K562 (cell line): ENCODE measurements around the gene WDR70. TPM values are rescaled to one million over a fixed set of nuclear protein-coding genes. Genes with fewer than 3 reads are reported as not detected.

Experiments used
- ATAC-seq: fragments of 200-7000 bp; cut with Tn5 transposase; 3 replicates; pipeline ENCODE4 v1.9.1; 2020; ENCODE audit warnings: moderate library complexity
- BruUV-seq: library from RNA; stranded (reverse); fragments of 400-500 nt; replicated peaks from 2 replicates; lab custom pipeline; 2021; lab: Mats Ljungman, UMichigan
- CTCF ChIA-PET: fragments of 300-600 bp; formaldehyde crosslinking; extraction: SDS; loops from one replicate; lab custom pipeline; 2021; ENCODE audit warnings: low intra/inter-chr PET ratio; lab: Yijun Ruan, JAX
- POLR2A ChIA-PET: fragments of 300-600, 350-650 bp; sonication (Branson Sonifier 250); formaldehyde crosslinking; extraction: SDS; loops from one replicate; lab custom pipeline; 2021; ENCODE audit warnings: antibody characterized with exemption, inconsistent platforms; lab: Yijun Ruan, JAX
- DNase-seq, 4 experiments: peaks; one replicate each; pipeline versions ENCODE4 v3.0.0 to v3.0.0-alpha.2; 2011 to 2018; ENCODE audit warnings: low spot score in 3 of 4, mixed read lengths in 3 of 4; ENCODE audit errors: extremely low read depth in 1 of 4
- FAIRE-seq: peaks from 2 replicates; lab custom pipeline; 2011; peaks lifted over from hg19 to GRCh38; lab: Jason Lieb, UNC
- H2AFZ ChIP-seq: 2 replicates; pipeline ENCODE4 v1.6.0; 2011; ENCODE audit warnings: low read depth, low read length, control low read depth, inconsistent platforms
- H3K27ac ChIP-seq: fragments of 200-600 bp; 3 replicates; pipeline ENCODE4 v1.8.0; 2011; ENCODE audit warnings: low read depth, mild to moderate bottlenecking, control low read depth, inconsistent platforms, low read length, moderate library complexity, mixed read lengths; ENCODE audit errors: extremely low read depth
- H3K27me3 ChIP-seq, 2 experiments: fragments of 300-600 bp in 1 of 2; 2 replicates in 1 of 2; 3 replicates in 1 of 2; pipeline versions ENCODE4 v1.6.0 to v1.8.0; 2011; ENCODE audit warnings: inconsistent platforms in 2 of 2, low read length in 2 of 2, mild to moderate bottlenecking in 1 of 2, mixed read lengths in 1 of 2, moderate library complexity in 1 of 2; ENCODE audit not compliant: control insufficient read depth in 2 of 2, insufficient read depth in 2 of 2
- H3K36me3 ChIP-seq: fragments of 300-600 bp; 3 replicates; pipeline ENCODE4 v1.8.0; 2011; ENCODE audit warnings: mild to moderate bottlenecking, low read length, inconsistent platforms; ENCODE audit not compliant: control insufficient read depth, insufficient read depth
- H3K4me1 ChIP-seq, 2 experiments: fragments of 200-600 bp in 1 of 2; replicated peaks in 1 of 2; 2 replicates in 1 of 2; 3 replicates in 1 of 2; pipeline versions ENCODE4 v1.5.1 to v1.8.0; 2011; ENCODE audit warnings: inconsistent platforms in 2 of 2, low read length in 2 of 2, mild to moderate bottlenecking in 1 of 2, mixed read lengths in 1 of 2, moderate library complexity in 1 of 2; ENCODE audit not compliant: control insufficient read depth in 2 of 2, insufficient read depth in 2 of 2
- H3K4me2 ChIP-seq: 2 replicates; pipeline ENCODE4 v1.6.1; 2011; ENCODE audit warnings: low read length, control low read depth, inconsistent platforms, mixed read lengths; ENCODE audit not compliant: insufficient read depth
- H3K4me3 ChIP-seq: fragments of 200-600 bp; sonication (generic), shearing (Covaris generic); 2 replicates; pipeline ENCODE4 v1.5.1; 2016; ENCODE audit warnings: control low read depth, inconsistent platforms
- H3K79me2 ChIP-seq: fragments of 200-600 bp; 3 replicates; pipeline ENCODE4 v1.8.0; 2011; ENCODE audit warnings: low read length, inconsistent platforms; ENCODE audit not compliant: control insufficient read depth, insufficient read depth
- H3K9ac ChIP-seq, 2 experiments: 2 replicates each; pipeline versions ENCODE4 v1.6.0 to v1.6.1; 2011; ENCODE audit warnings: low read depth in 2 of 2, low read length in 2 of 2, control low read depth in 1 of 2, inconsistent platforms in 1 of 2, mild to moderate bottlenecking in 1 of 2, mixed read lengths in 1 of 2; ENCODE audit not compliant: insufficient read depth in 1 of 2
- H3K9me1 ChIP-seq: one replicate; pipeline ENCODE4 v1.6.0; 2011; ENCODE audit warnings: inconsistent platforms, mild to moderate bottlenecking, low read length, moderate library complexity; ENCODE audit not compliant: control insufficient read depth, insufficient read depth
- H3K9me3 ChIP-seq: replicated peaks from 2 replicates; pipeline ENCODE4 v1.5.1; 2011; ENCODE audit warnings: low read depth, low read length, inconsistent platforms; ENCODE audit not compliant: control insufficient read depth, insufficient read depth
- H4K20me1 ChIP-seq: replicated peaks from 2 replicates; pipeline ENCODE4 v1.6.1; 2011; ENCODE audit warnings: low read length, inconsistent platforms, mixed read lengths; ENCODE audit not compliant: control insufficient read depth, insufficient read depth
- C11orf30 ChIP-seq: fragments of 450-650 bp; IDR thresholded peaks from 2 replicates; pipeline ENCODE4 v1.6.1; 2016; ENCODE audit warnings: low read depth, mild to moderate bottlenecking
- CEBPZ ChIP-seq: fragments of 150-350 bp; IDR thresholded peaks from 2 replicates; pipeline ENCODE4 v1.6.1; 2014; ENCODE audit warnings: low read depth, mild to moderate bottlenecking, low read length, borderline replicate concordance
- CHD1 ChIP-seq: fragments of 200-600 bp; sonication (generic); IDR thresholded peaks from one replicate; pipeline ENCODE4 v1.6.1; 2012; ENCODE audit warnings: mild to moderate bottlenecking, moderate library complexity, low read length, inconsistent platforms
- EP300 ChIP-seq: IDR thresholded peaks from 2 replicates; pipeline ENCODE4 v1.6.1; 2012; ENCODE audit warnings: low read length, improper control_type of control experiment
- FOSL1 ChIP-seq: fragments of 200-800 bp; sonication (Bioruptor generic); conservative IDR thresholded peaks from 2 replicates; pipeline ENCODE4 v1.6.1; 2016; ENCODE audit warnings: missing genetic modification characterization, missing compliant biosample characterization
- MAFF ChIP-seq: IDR thresholded peaks from 2 replicates; pipeline ENCODE4 v1.6.1; 2012; ENCODE audit warnings: low read length, improper control_type of control experiment
- MBD2 ChIP-seq: sonication (generic); IDR thresholded peaks from 2 replicates; pipeline ENCODE4 v1.6.1; 2016; ENCODE audit warnings: low read depth, borderline replicate concordance
- NEUROD1 ChIP-seq: fragments of 150-350 bp; IDR thresholded peaks from 2 replicates; pipeline ENCODE4 v1.6.1; 2014; ENCODE audit warnings: borderline replicate concordance, low read length, low read depth; ENCODE audit not compliant: partially characterized antibody
- NR2F6 ChIP-seq: fragments of 450-650 bp; formaldehyde crosslinking; IDR thresholded peaks from 2 replicates; pipeline ENCODE4 v1.4.0; 2020; ENCODE audit warnings: mild to moderate bottlenecking
- PHB2 ChIP-seq: fragments of 450-650 bp; IDR thresholded peaks from 2 replicates; pipeline ENCODE4 v1.6.1; 2017; ENCODE audit warnings: low read depth
- SOX6 ChIP-seq: fragments of 450-650 bp; IDR thresholded peaks from 2 replicates; pipeline ENCODE4 v1.6.1; 2014; ENCODE audit warnings: mild to moderate bottlenecking
- ZC3H11A ChIP-seq: IDR thresholded peaks from 2 replicates; pipeline ENCODE4 v1.6.1; 2012; ENCODE audit warnings: low read depth, low read length, improper control_type of control experiment
- ZFP30 ChIP-seq: fragments of 250-450 bp; sonication (Bioruptor Pico); IDR thresholded peaks from 2 replicates; pipeline ENCODE4 v1.8.0; 2022; ENCODE audit warnings: moderate library complexity, mild to moderate bottlenecking, inconsistent platforms, borderline replicate concordance
- ZNF143 ChIP-seq: sonication (generic); formaldehyde crosslinking; IDR thresholded peaks from 2 replicates; pipeline ENCODE4 v1.9.0; 2022; ENCODE audit warnings: mild to moderate bottlenecking, missing genetic modification reagents
- ZNF445 ChIP-seq: fragments of 250-450 bp; sonication (Bioruptor Pico); IDR thresholded peaks from 2 replicates; pipeline ENCODE4 v1.4.0; 2020; ENCODE audit warnings: low read depth, mild to moderate bottlenecking, moderate library complexity
- ZNF764 ChIP-seq: fragments of 250-450 bp; sonication (Bioruptor Pico); IDR thresholded peaks from 2 replicates; pipeline ENCODE4 v1.4.0; 2020; ENCODE audit warnings: low read depth, mild to moderate bottlenecking, moderate library complexity
- WGBS: fragments of 100-300 bp; shearing (Covaris generic); methylation state at CpG from one replicate; pipeline ENCODE4 v1.1.6; 2016; ENCODE audit warnings: low coverage, mixed read lengths; ENCODE audit not compliant: insufficient coverage; ENCODE audit errors: missing lambda C conversion rate; 5-methylcytosine and 5-hydroxymethylcytosine counted together
- in situ Hi-C: fragments of 300-500 bp; cut with MboI; formaldehyde crosslinking; loops from 4 replicates; pipeline ENCODE4 v1.15.0; 2018; ENCODE audit warnings: inconsistent platforms, mixed read lengths
- intact Hi-C: fragments of 100-400 bp; cut with micrococcal nuclease; formaldehyde crosslinking; loops from 2 replicates; pipeline ENCODE4 v1.14.2; 2022
- polyA plus RNA-seq, 8 experiments: library from polyadenylated mRNA; depleted of rRNA in 4 of 8; stranded (reverse) in 5 of 8; unstranded in 3 of 8; fragments of >200 nt; fragmentation: Nextera tagmentation in 2 of 8; fragmentation: Illumina TruSeq in 1 of 8; extraction: Ambion mirVana in 2 of 8; extraction: Trizol in 1 of 8; gene quantifications; 2 replicates each; pipeline versions ENCODE4 v1.2.1 to v1.2.3, GENCODE V29; 2011 to 2014; ENCODE audit warnings: inconsistent platforms in 1 of 8, missing spikeins in 1 of 8
- total RNA-seq, 7 experiments: library from RNA; depleted of rRNA in 6 of 7; stranded (reverse); fragments of >200 nt in 6 of 7; fragmentation: Illumina TruSeq in 2 of 7; extraction: Trizol in 2 of 7; gene quantifications; 2 replicates each; pipeline versions ENCODE4 v1.2.1 to v1.2.3, GENCODE V29; 2011 to 2021; ENCODE audit warnings: low replicate concordance in 1 of 7

WDR70 gene
- total and polyA plus RNA-seq, 9 of the 15 experiments (the other 6 are each of a cell fraction or from before 2014, with no cell fraction given) = 16.8 to 46.6 (median 38.8) TPM

- ChIA-PET CTCF (no interaction called here), POLR2A (interaction anchor here (1.1 kb wide), 1 partner anchor 15 kb away, joined by 3 read pairs; no protein-coding TSS in a partner anchor)
- H3K4me2 ChIP-seq = no peak overlapping the region
- BruUV-seq = no TSS peak
- ATAC-seq (no peak), DNase-seq (no peak), FAIRE-seq (no peak)
- H2AFZ ChIP-seq = no peak overlapping the region
- no peaks in the 10 kb centered on the region for H3K79me2 ChIP-seq
- WGBS = 53% methylated on average over 2 of the region's 2 CpGs
- no peak overlapping the region for H3K9ac ChIP-seq
- intact Hi-C loops = no loop called here
- H4K20me1 ChIP-seq = no peaks in the 10 kb centered on the region
- no peak overlapping the region for H3K27ac ChIP-seq
- no peaks in the 10 kb centered on the region for H3K9me1 ChIP-seq
- H3K27me3 ChIP-seq = no peaks in the 10 kb centered on the region
- no peaks in the 10 kb centered on the region for H3K9me3 ChIP-seq
- H3K4me1 ChIP-seq = 0 out of 5 replicates have a peak, but pooled peaks cover 0 to 4% of the 10 kb centered on the region in 2 experiments
- H3K36me3 ChIP-seq = no peaks in the 10 kb centered on the region
- H3K4me3 ChIP-seq = no peak overlapping the region
- in situ Hi-C loops = no loop called here
- no peak for TF ChIP-seq NR2F6 (CRISPR knock-in tag)
- no peak for TF ChIP-seq SOX6
- no peak for TF ChIP-seq EP300
- TF ChIP-seq ZNF143 (CRISPR knock-in tag) = no peak
- TF ChIP-seq C11orf30 = peak; percentile 49; the same call in 1 of the 2 replicates
- TF ChIP-seq FOSL1 = no peak
- no peak for TF ChIP-seq ZFP30 (CRISPR knock-in tag)
- TF ChIP-seq ZNF764 (CRISPR knock-in tag) = no peak
- TF ChIP-seq ZC3H11A = no peak
- no peak for TF ChIP-seq CEBPZ
- TF ChIP-seq NEUROD1 = no peak
- TF ChIP-seq ZNF445 (CRISPR knock-in tag) = no peak
- no peak for TF ChIP-seq PHB2
- TF ChIP-seq MBD2 = no peak
- TF ChIP-seq MAFF = peak; percentile 40; the same call in 1 of the 2 replicates
- no peak for TF ChIP-seq CHD1
Measured at GRCh38 chr5:37582202-37582601, 203.1 kb downstream of the WDR70 start.
